T-helper 2 cell treated with Interferon-gamma antibody and Interleukin-4, amounts not matched to agents 5 μg/mL and 100 μg/mL, for 36 hours (primary cell): ENCODE measurements around the gene DSC3.
"Not testable (repeated sequence)": the region's sequence is repeated elsewhere in the genome, so short reads cannot be mapped to it uniquely, and the experiment has no call there.

ENCODE experiments used
- DNase-seq: peaks from one replicate; pipeline ENCODE4 v3.0.0; 2021; ENCODE audit warnings: low spot score
- H3K27ac Mint-ChIP-seq: one replicate; pipeline ENCODE4 v1.8.0; 2021; ENCODE audit warnings: mild to moderate bottlenecking, mixed read lengths
- H3K27me3 Mint-ChIP-seq: one replicate; pipeline ENCODE4 v1.8.0; 2021; ENCODE audit warnings: low read depth, mixed read lengths
- H3K36me3 Mint-ChIP-seq: one replicate; pipeline ENCODE4 v1.8.0; 2021; ENCODE audit warnings: low read depth, mixed read lengths
- H3K4me1 Mint-ChIP-seq: one replicate; pipeline ENCODE4 v1.8.0; 2021; ENCODE audit warnings: low read depth, mixed read lengths
- H3K4me3 Mint-ChIP-seq: one replicate; pipeline ENCODE4 v1.8.0; 2022; ENCODE audit warnings: mild to moderate bottlenecking, moderate library complexity, mixed read lengths
- H3K9me3 Mint-ChIP-seq: one replicate; pipeline ENCODE4 v1.8.0; 2021; ENCODE audit warnings: mixed read lengths

DSC3 gene

DNA sequence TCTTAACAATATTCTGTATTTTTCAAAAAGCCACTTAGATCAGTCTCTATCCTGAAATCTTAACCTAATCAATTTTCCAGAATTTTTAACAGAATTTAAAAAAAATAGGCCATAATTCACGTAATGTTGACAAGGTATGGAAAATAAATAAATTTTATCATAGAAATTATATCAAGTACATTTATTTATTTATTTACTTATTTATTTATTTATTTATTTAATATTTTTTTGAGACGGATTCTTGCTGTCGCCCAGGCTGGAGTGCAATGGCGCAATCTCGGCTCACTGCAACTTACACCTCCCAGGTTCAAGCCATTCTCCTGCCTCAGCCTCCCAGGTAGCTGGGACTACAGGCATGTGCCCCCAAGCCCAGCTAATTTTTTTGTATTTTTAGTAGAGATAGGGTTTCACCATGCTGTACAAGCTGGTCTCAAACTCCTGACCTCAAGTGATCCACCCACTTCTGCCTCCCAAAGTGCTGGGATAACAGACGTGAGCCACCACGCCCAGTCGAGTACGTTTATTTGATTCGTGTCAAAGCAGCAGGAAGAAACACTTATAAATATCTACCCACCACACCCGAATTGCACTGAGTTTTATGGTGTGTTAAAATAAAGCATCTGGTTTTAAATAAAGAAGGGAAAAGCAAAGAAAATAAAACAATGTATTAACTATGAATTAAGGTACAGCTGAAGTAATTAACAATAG is 60.1 kb downstream of the DSC3 start:
- H3K9me3 Mint-ChIP-seq: no peaks in the 10 kb centered on the region
- no peaks in the 10 kb centered on the region for H3K4me1 Mint-ChIP-seq

DNA sequence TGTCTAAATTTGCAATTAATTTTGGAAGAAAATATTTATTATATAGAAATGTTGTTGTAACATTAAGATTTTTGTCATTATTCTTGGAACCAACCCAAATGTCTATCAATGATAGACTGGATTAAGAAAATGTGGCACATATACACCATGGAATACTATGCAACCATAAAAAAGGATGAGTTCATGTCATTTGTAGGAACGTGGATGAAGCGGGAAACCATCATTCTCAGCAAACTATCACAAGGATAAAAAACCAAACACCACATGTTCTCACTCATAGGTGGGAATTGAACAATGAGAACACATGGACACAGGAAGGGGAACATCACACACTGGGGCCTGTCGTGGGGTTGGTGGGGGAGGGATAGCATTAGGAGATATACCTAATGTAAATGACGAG is 64.5 kb downstream of the DSC3 start:
- H3K36me3 Mint-ChIP-seq, H3K9me3 Mint-ChIP-seq, H3K4me3 Mint-ChIP-seq, H3K27ac Mint-ChIP-seq, DNase-seq, H3K27me3 Mint-ChIP-seq, H3K4me1 Mint-ChIP-seq: not testable (repeated sequence)

More for the DNA sequence above, 60.1 kb downstream of the DSC3 start:
- Mint-ChIP-seq H3K36me3 (no peaks in the 10 kb centered on the region), H3K27me3 (no peaks in the 10 kb centered on the region), H3K27ac (no peak overlapping the region), H3K4me3 (no peak overlapping the region)
- DNase-seq: no peak

DNA sequence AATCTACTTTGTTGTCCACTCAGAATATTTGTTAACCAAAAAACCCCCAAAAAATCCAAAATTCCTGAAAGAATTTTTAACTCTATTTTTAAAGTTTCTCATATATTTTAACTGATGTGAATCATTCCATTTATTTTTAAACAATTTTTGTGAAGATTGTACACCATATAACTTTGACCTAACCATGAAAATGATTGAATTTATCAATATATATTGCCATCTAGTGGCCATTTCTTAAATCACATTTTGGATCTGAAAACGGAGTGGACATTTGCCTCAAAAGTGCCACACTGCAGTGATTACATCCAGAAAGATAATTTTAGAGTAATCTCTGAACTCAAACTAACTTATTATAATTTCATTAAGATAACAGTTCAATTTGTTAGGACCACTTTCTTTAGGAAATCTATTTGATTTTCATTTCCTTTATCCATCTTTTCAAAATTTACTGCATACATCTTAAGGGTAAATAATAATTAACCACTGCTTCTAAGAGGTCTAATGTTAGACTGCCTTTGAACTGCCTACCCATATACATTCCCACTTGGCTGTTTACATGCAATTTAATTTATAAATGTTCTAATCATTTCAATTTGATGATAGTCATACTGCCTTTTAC is 71.1 kb downstream of the DSC3 start:
- no peak overlapping the region for H3K27ac Mint-ChIP-seq
- no peak for DNase-seq
- no peak overlapping the region for H3K4me3 Mint-ChIP-seq
- no peaks in the 10 kb centered on the region for H3K4me1 Mint-ChIP-seq
- no peaks in the 10 kb centered on the region for H3K9me3 Mint-ChIP-seq
- no peaks in the 10 kb centered on the region for H3K36me3 Mint-ChIP-seq
- H3K27me3 Mint-ChIP-seq: no peaks in the 10 kb centered on the region

DNA sequence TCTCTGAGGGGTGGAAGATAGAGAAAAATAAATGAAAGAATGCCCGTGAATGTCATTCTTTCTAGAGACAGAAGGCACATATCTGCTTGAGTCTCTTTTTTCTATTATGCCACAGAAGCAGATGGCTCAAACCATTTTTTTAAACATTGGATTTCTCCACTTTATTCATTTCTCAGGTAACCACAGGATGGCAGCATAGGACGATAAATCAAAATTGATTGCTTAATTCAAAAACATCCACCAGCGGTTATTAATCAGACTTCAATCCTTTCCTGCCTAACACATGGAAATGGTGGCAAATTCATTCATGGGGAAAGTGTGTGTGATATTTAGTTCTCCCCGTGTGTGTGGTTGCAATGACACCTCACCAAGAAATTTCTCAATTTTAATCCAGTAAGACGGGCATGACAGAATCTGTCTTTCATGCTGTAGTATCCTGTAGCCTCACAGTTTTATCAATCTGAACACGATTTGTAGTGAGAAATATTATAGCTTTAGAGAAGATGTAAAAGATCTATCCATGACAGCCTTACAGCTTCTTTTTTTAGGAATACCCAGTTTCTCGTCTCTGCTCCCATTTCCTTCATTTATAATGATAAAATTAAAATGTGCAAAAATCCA is 72.2 kb downstream of the DSC3 start:
- no peak for DNase-seq
- no peaks in the 10 kb centered on the region for H3K36me3 Mint-ChIP-seq

DNA sequence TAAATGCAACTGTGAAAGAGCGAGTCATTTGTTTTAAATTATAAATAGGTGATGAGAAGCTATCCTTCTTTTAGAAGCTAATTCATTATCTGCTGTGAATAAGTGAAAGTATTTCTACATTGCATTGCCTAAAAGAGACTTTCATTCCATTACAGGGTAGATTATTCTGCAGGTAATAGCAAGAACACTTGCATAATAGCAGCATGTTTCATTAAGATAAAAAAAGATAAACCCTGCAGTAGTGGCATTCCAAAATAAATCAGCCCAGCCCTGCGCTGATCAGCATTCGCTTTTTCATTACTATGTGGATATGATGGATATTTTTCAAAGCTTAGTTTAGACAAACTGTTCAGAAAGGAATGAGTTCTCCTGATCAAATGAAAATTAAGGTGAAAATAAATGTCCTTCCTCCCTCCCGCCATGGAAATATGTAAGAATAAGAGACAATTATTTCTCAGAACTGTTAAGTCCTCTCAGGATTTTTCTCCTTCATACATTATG is 72.8 kb downstream of the DSC3 start:
- no peaks in the 10 kb centered on the region for H3K4me1 Mint-ChIP-seq
- H3K36me3 Mint-ChIP-seq: no peaks in the 10 kb centered on the region
- H3K27me3 Mint-ChIP-seq: no peaks in the 10 kb centered on the region
- H3K27ac Mint-ChIP-seq: no peak overlapping the region
- DNase-seq: no peak
- H3K4me3 Mint-ChIP-seq: no peak overlapping the region
- H3K9me3 Mint-ChIP-seq: no peaks in the 10 kb centered on the region

More for the DNA sequence above, 72.2 kb downstream of the DSC3 start:
- no peaks in the 10 kb centered on the region for H3K4me1 Mint-ChIP-seq
- H3K27me3 Mint-ChIP-seq: no peaks in the 10 kb centered on the region
- no peaks in the 10 kb centered on the region for H3K9me3 Mint-ChIP-seq
- no peak overlapping the region for H3K4me3 Mint-ChIP-seq
- H3K27ac Mint-ChIP-seq: no peak overlapping the region

DNA sequence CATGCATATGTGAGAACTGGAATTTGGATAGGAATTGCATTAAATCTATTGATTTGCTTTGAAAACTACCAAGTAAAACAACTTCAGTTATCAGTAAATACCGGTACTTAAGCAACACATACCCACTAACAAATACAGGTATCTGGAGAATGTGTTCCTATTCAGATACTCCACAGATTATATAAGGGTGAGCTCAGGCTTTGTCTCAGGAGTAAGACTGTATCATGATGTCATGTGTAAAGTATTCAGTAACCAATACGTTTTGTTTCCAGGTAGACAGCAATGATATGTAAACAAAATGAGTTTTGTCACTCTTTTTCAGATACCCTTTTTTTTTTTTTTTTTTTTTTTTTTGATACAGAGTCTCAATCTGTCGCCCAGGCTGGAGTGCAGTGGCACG is 74.8 kb downstream of the DSC3 start:
- Mint-ChIP-seq H3K9me3 (no peaks in the 10 kb centered on the region), H3K27me3 (no peaks in the 10 kb centered on the region), H3K4me1 (no peaks in the 10 kb centered on the region), H3K27ac (no peak overlapping the region), H3K4me3 (no peak overlapping the region), H3K36me3 (no peaks in the 10 kb centered on the region)
- DNase-seq: no peak

DNA sequence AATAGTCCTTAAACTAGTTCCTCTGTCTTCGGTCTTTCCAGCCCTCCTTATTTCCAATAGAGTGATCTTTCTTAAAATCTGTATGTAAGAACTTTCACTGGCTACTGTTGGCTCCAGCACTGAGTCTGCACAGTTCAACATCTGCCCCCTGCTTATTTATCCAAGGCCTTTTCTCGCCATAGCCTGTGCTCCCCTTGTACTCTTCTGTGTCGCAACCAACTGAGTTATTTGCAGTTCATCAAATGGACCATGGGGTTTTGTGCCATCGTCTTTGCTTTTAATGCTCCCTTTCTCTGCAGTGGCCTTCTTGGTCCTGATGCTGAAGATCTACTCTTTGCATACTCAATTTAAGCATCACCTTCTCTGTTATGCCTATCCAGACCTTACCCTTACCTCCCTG is 77.3 kb downstream of the DSC3 start:
- Mint-ChIP-seq H3K4me1 (no peaks in the 10 kb centered on the region), H3K9me3 (no peaks in the 10 kb centered on the region), H3K4me3 (no peak overlapping the region), H3K36me3 (no peaks in the 10 kb centered on the region), H3K27me3 (no peaks in the 10 kb centered on the region), H3K27ac (no peak overlapping the region)
- DNase-seq: no peak

DNA sequence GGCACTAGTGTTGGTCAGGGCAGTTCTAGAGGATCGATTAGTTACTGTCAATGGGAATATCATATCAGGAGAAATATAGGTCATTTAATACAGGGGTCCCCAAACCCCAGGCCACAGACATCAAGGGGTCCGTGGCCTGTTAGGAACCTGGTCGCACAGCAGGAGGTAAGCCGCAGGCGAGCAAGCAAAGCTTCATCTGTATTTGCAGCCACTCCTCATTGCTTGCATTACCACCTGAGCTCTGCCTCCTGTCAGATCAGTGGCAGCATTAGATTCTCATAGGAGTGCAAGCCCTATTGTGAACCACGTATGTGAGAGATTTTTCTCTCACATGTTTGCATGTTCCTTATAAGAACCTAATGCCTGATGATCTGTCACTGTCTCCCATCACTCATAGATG is 81.9 kb downstream of the DSC3 start:
- Mint-ChIP-seq H3K4me1 (no peaks in the 10 kb centered on the region), H3K4me3 (no peak overlapping the region), H3K9me3 (no peaks in the 10 kb centered on the region), H3K36me3 (no peaks in the 10 kb centered on the region), H3K27me3 (no peaks in the 10 kb centered on the region), H3K27ac (no peak overlapping the region)
- DNase-seq: no peak

DNA sequence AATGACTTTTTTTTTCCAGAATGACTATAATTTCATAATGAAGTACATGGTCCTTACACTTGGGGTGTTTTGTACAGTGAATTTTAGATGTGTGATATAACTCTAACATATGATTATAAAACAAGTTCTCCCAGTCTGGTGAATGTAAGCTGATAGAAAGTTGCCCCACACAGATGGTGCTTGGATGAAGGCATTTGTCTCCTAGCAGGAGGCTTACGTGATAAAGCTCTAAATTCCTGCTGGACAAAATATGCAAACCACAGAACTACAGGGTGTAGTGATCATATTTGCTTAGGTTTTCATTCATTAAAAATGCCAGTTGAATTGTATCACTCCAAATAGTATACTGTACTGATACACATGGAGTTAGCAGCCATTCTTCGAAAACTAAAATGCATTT is 85.5 kb downstream of the DSC3 start:
- no peaks in the 10 kb centered on the region for H3K27me3 Mint-ChIP-seq
- H3K27ac Mint-ChIP-seq: no peak overlapping the region
- H3K4me3 Mint-ChIP-seq: no peak overlapping the region
- H3K4me1 Mint-ChIP-seq: no peaks in the 10 kb centered on the region
- peaks cover 2% of the 10 kb centered on the region for H3K9me3 Mint-ChIP-seq
- DNase-seq: no peak
- H3K36me3 Mint-ChIP-seq: no peaks in the 10 kb centered on the region

DNA sequence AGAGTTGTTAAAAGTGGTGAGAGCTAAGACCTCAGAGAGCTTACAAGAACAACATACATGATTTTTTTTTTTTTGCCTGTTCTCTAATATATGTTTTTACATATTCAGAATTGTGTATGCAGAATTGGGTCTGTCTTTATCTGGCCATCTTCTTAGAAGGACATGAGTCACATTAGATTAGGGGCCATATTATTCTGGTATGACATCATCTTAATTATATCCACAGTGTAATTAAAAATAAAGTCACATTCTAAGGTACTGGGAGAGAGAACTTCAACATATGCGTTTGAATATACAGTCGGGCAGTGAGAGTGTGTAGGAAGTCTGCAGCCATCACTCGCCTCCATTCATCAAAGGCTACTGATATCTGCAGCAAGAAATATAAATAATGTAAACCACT is 88.3 kb downstream of the DSC3 start:
- no peaks in the 10 kb centered on the region for H3K36me3 Mint-ChIP-seq
- no peaks in the 10 kb centered on the region for H3K27me3 Mint-ChIP-seq
- H3K4me3 Mint-ChIP-seq: no peak overlapping the region
- no peak for DNase-seq
- H3K27ac Mint-ChIP-seq: no peak overlapping the region
- peaks cover 11% of the 10 kb centered on the region for H3K9me3 Mint-ChIP-seq
- no peaks in the 10 kb centered on the region for H3K4me1 Mint-ChIP-seq

DNA sequence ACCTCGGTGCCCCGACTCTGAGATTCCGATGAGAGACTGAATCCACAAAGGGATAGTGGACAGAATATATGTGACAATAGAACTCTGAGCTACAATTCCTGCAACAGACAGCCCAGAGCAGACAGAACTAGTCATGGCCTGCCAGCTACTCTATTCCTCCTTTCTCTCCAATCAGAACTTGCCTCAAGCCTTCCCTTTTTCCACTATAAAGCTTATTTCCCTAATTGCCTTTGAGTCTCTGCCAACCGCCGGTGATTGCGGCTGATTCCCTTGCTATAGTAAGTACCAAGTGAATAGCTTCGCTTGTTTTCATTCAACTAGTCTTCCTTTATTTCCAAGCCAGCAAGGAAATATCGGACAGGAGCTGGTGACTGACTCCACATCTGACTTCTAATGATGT is 96.8 kb downstream of the DSC3 start:
- Mint-ChIP-seq H3K9me3 (peaks cover 30% of the 10 kb centered on the region), H3K27ac (no peak overlapping the region), H3K4me1 (no peaks in the 10 kb centered on the region), H3K27me3 (no peaks in the 10 kb centered on the region), H3K4me3 (no peak overlapping the region), H3K36me3 (no peaks in the 10 kb centered on the region)
- DNase-seq: no peak

DNA sequence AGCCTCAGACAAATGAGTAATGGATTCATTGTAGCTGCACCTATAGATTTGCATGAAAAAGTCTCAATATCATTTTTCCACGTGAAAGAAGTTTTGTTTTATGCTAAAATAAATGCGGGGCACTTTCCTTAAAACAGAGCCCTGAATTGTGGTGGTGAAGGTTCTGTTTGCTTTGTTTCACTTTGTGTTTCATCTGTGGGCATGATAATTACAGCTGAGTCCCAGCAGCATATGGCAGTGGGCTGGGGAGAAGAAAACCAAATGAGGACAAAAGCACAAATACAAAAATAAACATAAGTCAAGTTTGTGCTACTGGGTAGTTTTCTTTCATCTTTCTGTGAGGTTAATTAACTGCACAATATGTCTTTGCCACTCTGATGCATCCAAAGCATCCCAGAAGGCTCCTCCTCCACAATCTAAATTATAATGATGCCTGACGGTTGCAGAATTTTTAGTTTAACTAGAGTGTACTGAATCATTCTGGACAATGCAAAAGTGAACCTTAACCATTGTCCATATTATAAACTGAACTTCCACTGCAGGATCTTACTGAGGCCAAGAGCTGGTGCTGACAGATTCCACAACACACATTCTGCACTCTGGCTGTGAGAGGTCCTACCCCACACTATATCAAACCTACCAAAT is 97.6 kb downstream of the DSC3 start:
- peaks cover 32% of the 10 kb centered on the region for H3K9me3 Mint-ChIP-seq
- H3K27ac Mint-ChIP-seq: no peak overlapping the region
- no peak overlapping the region for H3K4me3 Mint-ChIP-seq
- no peaks in the 10 kb centered on the region for H3K27me3 Mint-ChIP-seq
- DNase-seq: no peak
- no peaks in the 10 kb centered on the region for H3K4me1 Mint-ChIP-seq
- no peaks in the 10 kb centered on the region for H3K36me3 Mint-ChIP-seq

DNA sequence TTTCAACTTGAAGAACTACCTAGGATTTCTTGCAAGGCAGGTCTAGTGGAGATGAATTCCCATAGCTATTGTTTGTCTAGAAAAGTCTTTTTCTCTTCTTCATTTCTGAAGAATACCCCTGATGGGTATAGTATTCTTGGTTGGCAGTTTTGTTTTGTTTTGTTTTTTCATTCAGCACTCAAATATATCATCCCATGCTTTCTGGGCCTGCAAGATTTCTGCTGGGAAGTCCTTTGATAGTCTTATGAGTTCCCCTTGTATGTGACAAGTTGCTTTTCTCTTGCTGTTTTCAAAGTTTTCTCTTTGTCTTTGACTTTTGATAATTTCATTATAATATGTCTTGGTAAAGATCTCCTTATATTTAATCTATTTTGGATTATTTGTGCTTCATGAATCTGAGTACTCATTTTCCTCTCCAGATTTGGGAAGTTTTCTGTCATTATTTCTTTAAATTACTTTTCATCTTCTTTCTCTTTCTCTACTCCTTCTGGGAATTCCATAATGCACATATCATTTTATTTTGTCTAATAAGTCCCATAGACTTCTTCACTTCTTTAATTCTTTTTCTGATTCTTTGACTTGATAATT is 101.5 kb downstream of the DSC3 start:
- DNase-seq: no peak
- H3K36me3 Mint-ChIP-seq: no peaks in the 10 kb centered on the region
- no peaks in the 10 kb centered on the region for H3K27me3 Mint-ChIP-seq
- H3K27ac Mint-ChIP-seq: no peak overlapping the region
- H3K9me3 Mint-ChIP-seq: peaks cover 38% of the 10 kb centered on the region
- H3K4me1 Mint-ChIP-seq: no peaks in the 10 kb centered on the region
- no peak overlapping the region for H3K4me3 Mint-ChIP-seq
